K562 (cell line): ENCODE measurements around the gene TK1. TPM values are rescaled to one million over a fixed set of nuclear protein-coding genes. Genes with fewer than 3 reads are reported as not detected.
A peak's percentile ranks its signal among the peaks of the same experiment; 100 is the strongest.

Source experiments
- BHLHE40 ChIP-seq: IDR thresholded peaks from 2 replicates; pipeline ENCODE4 v1.6.1; 2011; ENCODE audit warnings: low read length, improper control_type of control experiment
- CTBP1 ChIP-seq: fragments of 450-650 bp; IDR thresholded peaks from 2 replicates; pipeline ENCODE4 v1.6.1; 2016; ENCODE audit warnings: borderline replicate concordance
- EGR1 ChIP-seq: fragments of 450-650 bp; conservative IDR thresholded peaks from 2 replicates; pipeline ENCODE4 v1.6.1; 2017; ENCODE audit warnings: mild to moderate bottlenecking
- FOS ChIP-seq: IDR thresholded peaks from 3 replicates; pipeline ENCODE4 v1.6.1; 2011; ENCODE audit not compliant: insufficient read length; ENCODE audit errors: extremely low read depth
- FOXJ2 ChIP-seq: fragments of 200-800 bp; sonication (Bioruptor generic); IDR thresholded peaks from 2 replicates; pipeline ENCODE4 v1.6.1; 2016; ENCODE audit warnings: missing genetic modification characterization, missing compliant biosample characterization
- HDAC3 ChIP-seq: fragments of 450-650 bp; IDR thresholded peaks from 2 replicates; pipeline ENCODE4 v1.6.1; 2018; ENCODE audit warnings: borderline replicate concordance, mild to moderate bottlenecking, moderate library complexity; ENCODE audit not compliant: partially characterized antibody
- HEY1 ChIP-seq: fragments of 250-450 bp; sonication (Bioruptor Pico); IDR thresholded peaks from 2 replicates; pipeline ENCODE4 v1.5.0; 2020; ENCODE audit warnings: mild to moderate bottlenecking, moderate library complexity, borderline replicate concordance
- JUND ChIP-seq, 2 experiments: IDR thresholded peaks; 2 replicates in 1 of 2; 3 replicates in 1 of 2; pipeline ENCODE4 v1.6.1; 2011; ENCODE audit warnings: borderline replicate concordance in 2 of 2, low read depth in 2 of 2, low read length in 2 of 2, improper control_type of control experiment in 1 of 2, missing biosample characterization in 1 of 2, missing genetic modification characterization in 1 of 2, missing genetic modification reagents in 1 of 2
- MAFG ChIP-seq: fragments of 450-650 bp; conservative IDR thresholded peaks from 2 replicates; pipeline ENCODE4 v1.6.1; 2016; ENCODE audit warnings: missing genetic modification characterization, missing compliant biosample characterization
- MTA3 ChIP-seq: fragments of 450-650 bp; formaldehyde crosslinking; IDR thresholded peaks from 2 replicates; pipeline ENCODE4 v1.6.1; 2017; ENCODE audit warnings: mild to moderate bottlenecking, borderline replicate concordance
- NFE2 ChIP-seq: IDR thresholded peaks from 2 replicates; pipeline ENCODE4 v1.6.1; 2014; ENCODE audit warnings: antibody characterized with exemption, low read depth
- NFRKB ChIP-seq: fragments of 450-650 bp; IDR thresholded peaks from 2 replicates; pipeline ENCODE4 v1.6.1; 2016; ENCODE audit warnings: low read depth
- NRF1 ChIP-seq, 2 experiments: fragments of 450-650 bp; IDR thresholded peaks in 1 of 2; conservative IDR thresholded peaks in 1 of 2; 2 replicates each; pipeline ENCODE4 v1.6.1; 2014; ENCODE audit warnings: mild to moderate bottlenecking in 2 of 2
- PHF21A ChIP-seq: fragments of 450-650 bp; IDR thresholded peaks from 2 replicates; pipeline ENCODE4 v1.6.1; 2017; ENCODE audit warnings: low read depth, borderline replicate concordance
- POLR2B ChIP-seq: fragments of 450-650 bp; IDR thresholded peaks from 2 replicates; pipeline ENCODE4 v1.6.1; 2018; ENCODE audit warnings: low read depth; ENCODE audit not compliant: partially characterized antibody
- POLR3A ChIP-seq: IDR thresholded peaks from 2 replicates; pipeline ENCODE4 v1.6.1; 2011; ENCODE audit warnings: borderline replicate concordance, mild to moderate bottlenecking, moderate library complexity; ENCODE audit not compliant: insufficient read length, insufficient read depth; ENCODE audit errors: extremely low read depth
- PPARD ChIP-seq: fragments of 250-450 bp; sonication (Bioruptor Pico); IDR thresholded peaks from 2 replicates; pipeline ENCODE4 v1.8.0; 2022; ENCODE audit warnings: inconsistent platforms, mild to moderate bottlenecking, moderate library complexity
- SAP30 ChIP-seq: fragments of 200-600 bp; sonication (generic); IDR thresholded peaks from 2 replicates; pipeline ENCODE4 v1.6.1; 2012; ENCODE audit warnings: borderline replicate concordance, low read depth, mild to moderate bottlenecking, moderate library complexity, low read length, control low read depth, inconsistent platforms; ENCODE audit not compliant: insufficient read depth, poor library complexity, severe bottlenecking
- SMARCA5 ChIP-seq: fragments of 450-650 bp; IDR thresholded peaks from 2 replicates; pipeline ENCODE4 v1.6.1; 2016
- SOX6 ChIP-seq: fragments of 450-650 bp; IDR thresholded peaks from 2 replicates; pipeline ENCODE4 v1.6.1; 2014; ENCODE audit warnings: mild to moderate bottlenecking
- SREBF1 ChIP-seq: fragments of 150-350 bp; IDR thresholded peaks from 2 replicates; pipeline ENCODE4 v1.6.1; 2014; ENCODE audit warnings: antibody characterized with exemption, low read depth, low read length, borderline replicate concordance
- THAP7 ChIP-seq: fragments of 250-450 bp; sonication (Bioruptor Pico); IDR thresholded peaks from 2 replicates; pipeline ENCODE4 v1.5.0; 2021
- VEZF1 ChIP-seq: fragments of 200-800 bp; sonication (Bioruptor generic); IDR thresholded peaks from 2 replicates; pipeline ENCODE4 v1.6.1; 2017; ENCODE audit warnings: missing genetic modification characterization, missing compliant biosample characterization
- YY1 ChIP-seq, 3 experiments: IDR thresholded peaks; 2 replicates each; pipeline ENCODE4 v1.6.1; 2011; ENCODE audit warnings: low read length in 2 of 3, mild to moderate bottlenecking in 2 of 3, moderate library complexity in 2 of 3, borderline replicate concordance in 1 of 3, control low read depth in 1 of 3, low read depth in 1 of 3; ENCODE audit not compliant: insufficient read depth in 3 of 3, insufficient replicate concordance in 2 of 3, control insufficient read depth in 1 of 3, insufficient read length in 1 of 3; ENCODE audit errors: extremely low read depth in 1 of 3
- ZFP30 ChIP-seq: fragments of 250-450 bp; sonication (Bioruptor Pico); IDR thresholded peaks from 2 replicates; pipeline ENCODE4 v1.8.0; 2022; ENCODE audit warnings: moderate library complexity, mild to moderate bottlenecking, inconsistent platforms, borderline replicate concordance
- ZNF124 ChIP-seq: sonication (generic); formaldehyde crosslinking; IDR thresholded peaks from 2 replicates; pipeline ENCODE4 v1.8.1; 2022; ENCODE audit warnings: missing genetic modification reagents
- ZNF444 ChIP-seq: fragments of 250-450 bp; sonication (Bioruptor Pico); IDR thresholded peaks from 2 replicates; pipeline ENCODE4 v1.4.0; 2020; ENCODE audit warnings: mild to moderate bottlenecking, moderate library complexity
- polyA plus RNA-seq, 8 experiments: library from polyadenylated mRNA; depleted of rRNA in 4 of 8; stranded (reverse) in 5 of 8; unstranded in 3 of 8; fragments of >200 nt; fragmentation: Nextera tagmentation in 2 of 8; fragmentation: Illumina TruSeq in 1 of 8; extraction: Ambion mirVana in 2 of 8; extraction: Trizol in 1 of 8; gene quantifications; 2 replicates each; pipeline versions ENCODE4 v1.2.1 to v1.2.3, GENCODE V29; 2011 to 2014; ENCODE audit warnings: inconsistent platforms in 1 of 8, missing spikeins in 1 of 8
- total RNA-seq, 7 experiments: library from RNA; depleted of rRNA in 6 of 7; stranded (reverse); fragments of >200 nt in 6 of 7; fragmentation: Illumina TruSeq in 2 of 7; extraction: Trizol in 2 of 7; gene quantifications; 2 replicates each; pipeline versions ENCODE4 v1.2.1 to v1.2.3, GENCODE V29; 2011 to 2021; ENCODE audit warnings: low replicate concordance in 1 of 7

TK1 gene
- total and polyA plus RNA-seq, 9 of the 15 experiments (the other 6 are each of a cell fraction or from before 2014, with no cell fraction given): 8.4 to 280 (median 103) TPM

- TF ChIP-seq PPARD (no peak), NFE2 (no peak), HDAC3 (no peak), BHLHE40 (0 out of 2 replicates have a peak, but pooled peaks have one; percentile 3), CTBP1 (peak; percentile 37; the same call in 1 of the 2 replicates), ZFP30 (no peak), POLR2B (peak; percentile 52), EGR1 (peak; percentile 59), POLR3A (no peak), FOS (no peak), SREBF1 (no peak), SAP30 (peak; percentile 44), SOX6 (peak; percentile 30; the same call in 1 of the 2 replicates), JUND (IDR thresholded peaks at IDR 0.05; ENCODE audit: borderline replicate concordance, low read depth, low read length) (no peak), JUND (tag; IDR thresholded peaks at IDR 0.05; ENCODE audit: borderline replicate concordance, low read depth, low read length) (peak; percentile 43; the same call in 1 of the 3 replicates), MTA3 (peak; percentile 49; the same call in 1 of the 2 replicates), SMARCA5 (no peak), PHF21A (no peak), THAP7 (CRISPR knock-in tag) (no peak), FOXJ2 (no peak), HEY1 (CRISPR knock-in tag) (no peak), NFRKB (0 out of 2 replicates have a peak, but pooled peaks have one; percentile 52), YY1 (IDR thresholded peaks at IDR 0.05; ENCODE audit: borderline replicate concordance in 1 of 3, control insufficient read depth in 1 of 3, extremely low read depth in 1 of 3, insufficient read depth in 3 of 3, insufficient read length in 1 of 3, insufficient replicate concordance in 2 of 3, low read depth in 1 of 3, low read length in 2 of 3) (peak in 1 of 3 experiments; percentile 29), NRF1 (conservative IDR thresholded peaks at IDR 0.05 in 1 of 2, IDR thresholded peaks at IDR 0.05 in 1 of 2) (peak; percentile 27 to 47; a peak in 2 of 4 replicates), ZNF444 (CRISPR knock-in tag) (no peak), VEZF1 (CRISPR knock-in tag) (peak; percentile 77), MAFG (tag) (no peak), ZNF124 (CRISPR knock-in tag) (no peak)
Measured at GRCh38 chr17:78127239-78127887, 59.5 kb downstream of the TK1 start (continued).
